Caco-2 (cell line): ENCODE results near the gene WDR46. TPM values are rescaled to one million over a fixed set of nuclear protein-coding genes. Genes with fewer than 3 reads are reported as not detected.

Experiments used
- Bru-seq: library from RNA; stranded (reverse); fragments of 400-500 nt; gene quantifications from one replicate; lab custom pipeline; 2021; lab: Mats Ljungman, UMichigan
- BruChase-seq, 2 experiments: library from RNA; stranded (reverse); fragments of 400-500 nt; gene quantifications; one replicate each; lab custom pipeline; 2021; lab: Mats Ljungman, UMichigan
- BruUV-seq: library from RNA; stranded (reverse); fragments of 400-500 nt; replicated peaks from 2 replicates; lab custom pipeline; 2021; lab: Mats Ljungman, UMichigan
- CTCF ChIA-PET: fragments of 300-600 bp; sonication (Branson Sonifier 250); formaldehyde crosslinking; loops from one replicate; lab custom pipeline; 2022; ENCODE audit warnings: antibody characterized with exemption; lab: Charles Lee
- POLR2A ChIA-PET: fragments of 300-600 bp; sonication (Branson Sonifier 250); formaldehyde crosslinking; loops from one replicate; lab custom pipeline; 2022; ENCODE audit warnings: antibody characterized with exemption; lab: Charles Lee
- DNase-seq, 2 experiments: peaks; one replicate each; pipeline versions ENCODE4 v3.0.0 to v3.0.0-alpha.2; 2020 to 2022
- H3K27me3 ChIP-seq: replicated peaks from 2 replicates; pipeline ENCODE4 v1.6.0; 2011; ENCODE audit warnings: low read length; ENCODE audit not compliant: control insufficient read depth, insufficient read depth
- H3K36me3 ChIP-seq: 2 replicates; pipeline ENCODE4 v1.5.1; 2011; ENCODE audit warnings: low read length; ENCODE audit not compliant: control insufficient read depth, insufficient read depth
- H3K4me1 ChIP-seq: fragments of 250-450 bp; sonication (Bioruptor Pico); 2 replicates; pipeline ENCODE4 v1.5.1; 2020; ENCODE audit warnings: mild to moderate bottlenecking
- H3K4me3 ChIP-seq: 2 replicates; pipeline ENCODE4 v1.5.1; 2011; ENCODE audit warnings: low read depth, mild to moderate bottlenecking, control low read depth, low read length
- H3K9me3 ChIP-seq: fragments of 250-450 bp; sonication (Bioruptor Pico); 2 replicates; pipeline ENCODE4 v1.5.1; 2020; ENCODE audit warnings: mild to moderate bottlenecking, moderate library complexity
- H3K27ac Mint-ChIP-seq: one replicate; pipeline ENCODE4 v1.8.0; 2022; ENCODE audit warnings: mixed read lengths; ENCODE audit not compliant: unreplicated experiment
- H3K27me3 Mint-ChIP-seq: one replicate; pipeline ENCODE4 v1.8.0; 2022; ENCODE audit warnings: mixed read lengths; ENCODE audit not compliant: insufficient read depth, unreplicated experiment
- H3K36me3 Mint-ChIP-seq: one replicate; pipeline ENCODE4 v1.8.0; 2022; ENCODE audit warnings: mild to moderate bottlenecking, mixed read lengths; ENCODE audit not compliant: insufficient read depth, unreplicated experiment
- H3K4me1 Mint-ChIP-seq: one replicate; pipeline ENCODE4 v1.8.0; 2022; ENCODE audit warnings: low read depth, mixed read lengths; ENCODE audit not compliant: unreplicated experiment
- H3K4me3 Mint-ChIP-seq: one replicate; pipeline ENCODE4 v1.8.0; 2022; ENCODE audit warnings: mild to moderate bottlenecking, moderate library complexity, mixed read lengths; ENCODE audit not compliant: unreplicated experiment
- H3K9me3 Mint-ChIP-seq: one replicate; pipeline ENCODE4 v1.8.0; 2022; ENCODE audit warnings: mixed read lengths; ENCODE audit not compliant: unreplicated experiment
- CTCF ChIP-seq, 2 experiments: fragments of 200-600 bp in 1 of 2; IDR thresholded peaks; 1 replicate in 1 of 2; 2 replicates in 1 of 2; pipeline versions ENCODE4 v1.5.1 to v1.8.0; 2011 to 2022; ENCODE audit warnings: antibody characterized with exemption in 1 of 2, control low read depth in 1 of 2, inconsistent platforms in 1 of 2, low read depth in 1 of 2, low read length in 1 of 2, mild to moderate bottlenecking in 1 of 2, moderate library complexity in 1 of 2; ENCODE audit not compliant: insufficient read depth in 1 of 2, severe bottlenecking in 1 of 2, unreplicated experiment in 1 of 2
- intact Hi-C: fragments of 100-400 bp; cut with micrococcal nuclease; formaldehyde crosslinking; loops from one replicate; pipeline ENCODE4 v1.10.0; 2022; ENCODE audit not compliant: unreplicated experiment
- long read RNA-seq: library from polyadenylated mRNA; stranded (forward); transcript quantifications from one replicate; pipeline ENCODE4 v2.0.0, GENCODE V29; 2022
- total RNA-seq: library from RNA; stranded (reverse); gene quantifications from 2 replicates; pipeline ENCODE4 v1.2.3, GENCODE V29; 2022

Gene WDR46
- total RNA-seq (58.2 and 62.2 TPM in 2 replicates), Bru-seq, nascent RNA (percentile 63 among the genes with signal in this experiment), BruChase-seq, experiment 1, labeled RNA remaining after a 2-hour chase (percentile 72 among the genes with signal in this experiment), BruChase-seq, experiment 2, labeled RNA remaining after a 6-hour chase (percentile 81 among the genes with signal in this experiment)
- long read RNA-seq, transcript WDR46-231 (15 exons, 2,358 nt), result major isoform, 102 of 129 reads
- long read RNA-seq, partial matches to known transcripts, result 11 of 129 reads
- long read RNA-seq, other reads (novel, unspliced or antisense), result 16 of 129 reads

- Histone ChIP-seq H3K36me3 (0 out of 2 replicates have a peak, but pooled peaks cover 2% of the 10 kb centered on the region), H3K4me1 (peaks cover 7% of the 10 kb centered on the region; the same call in 1 of the 2 replicates), H3K4me3 (peak within 1 kb of the TSS; percentile 65), H3K27me3 (no peaks in the 10 kb centered on the region), H3K9me3 (no peaks in the 10 kb centered on the region)
- Mint-ChIP-seq H3K4me1 (peaks cover 13% of the 10 kb centered on the region), H3K36me3 (peaks cover 70% of the 10 kb centered on the region), H3K27ac (peak within 1 kb of the TSS; percentile 94), H3K4me3 (peak within 1 kb of the TSS; percentile 87), H3K9me3 (no peaks in the 10 kb centered on the region), H3K27me3 (no peaks in the 10 kb centered on the region)
- intact Hi-C loops, result loop anchor here (1.0 kb wide), 1 partner anchor 8 kb away; no protein-coding TSS in a partner anchor
- BruUV-seq, result no TSS peak
- ChIA-PET POLR2A (interaction anchor here (0.5 to 2.5 kb wide), 10 partner anchors 9 to 1460 kb away, joined by 3 to 22 read pairs (median 9); partner anchors contain the start of genes B3GALT4, HSD17B8, RGL2 and RPS18), CTCF (interaction anchor here (0.5 to 2.2 kb wide), 8 partner anchors 10 to 1487 kb away, joined by 3 to 9 read pairs (median 4); partner anchors contain the start of genes B3GALT4, CUTA and RGL2)
- no peak for TF ChIP-seq CTCF (IDR thresholded peaks at IDR 0.05; ENCODE audit: insufficient read depth in 1 of 2, low read depth in 1 of 2, low read length in 1 of 2, severe bottlenecking in 1 of 2, unreplicated experiment in 1 of 2)
- peak; percentile 79 to 83 for DNase-seq
Measured at GRCh38 chr6:33288921-33289783, at the start of gene WDR46, which contains the start of gene PFDN6. Gene WDR46, minus strand, starts transcription at chr6:33289239. Its CDS starts 69 bp downstream, at chr6:33289170. Gene PFDN6, plus strand, starts transcription at chr6:33289601. Its CDS starts 256 bp downstream, at chr6:33289857.

GRCh38 chr6:33336495-33336894 is 47.5 kb upstream of the WDR46 start:
- Histone ChIP-seq H3K4me1 (no peaks in the 10 kb centered on the region), H3K27me3 (no peaks in the 10 kb centered on the region), H3K4me3 (no peak overlapping the region), H3K36me3 (no peaks in the 10 kb centered on the region), H3K9me3 (no peaks in the 10 kb centered on the region)
- H3K27me3 Mint-ChIP-seq, result no peaks in the 10 kb centered on the region
- CTCF ChIA-PET, result interaction anchor here (0.6 kb wide), 1 partner anchor 1102 kb away, joined by 4 read pairs; no protein-coding TSS in a partner anchor
- H3K4me3 Mint-ChIP-seq, result no peak overlapping the region
- no peak for TF ChIP-seq CTCF (IDR thresholded peaks at IDR 0.05; ENCODE audit: insufficient read depth in 1 of 2, low read depth in 1 of 2, low read length in 1 of 2, severe bottlenecking in 1 of 2, unreplicated experiment in 1 of 2)
- H3K9me3 Mint-ChIP-seq, result no peaks in the 10 kb centered on the region
- peaks cover under 1% of the 10 kb centered on the region for H3K36me3 Mint-ChIP-seq
- DNase-seq, result no peak
- intact Hi-C loops, result no loop called here
- no peak overlapping the region for H3K27ac Mint-ChIP-seq
- POLR2A ChIA-PET, result no interaction called here
- no TSS peak for BruUV-seq
- H3K4me1 Mint-ChIP-seq, result no peaks in the 10 kb centered on the region

- Histone ChIP-seq H3K4me3 (no peak overlapping the region), H3K27me3 (no peaks in the 10 kb centered on the region), H3K4me1 (no peaks in the 10 kb centered on the region), H3K9me3 (no peaks in the 10 kb centered on the region), H3K36me3 (no peaks in the 10 kb centered on the region)
- Mint-ChIP-seq H3K4me3 (no peak overlapping the region), H3K4me1 (no peaks in the 10 kb centered on the region), H3K36me3 (peaks cover 5% of the 10 kb centered on the region), H3K27ac (no peak overlapping the region), H3K9me3 (no peaks in the 10 kb centered on the region), H3K27me3 (no peaks in the 10 kb centered on the region)
- no TSS peak for BruUV-seq
- CTCF ChIA-PET, result interaction anchor here (0.6 kb wide), 1 partner anchor 1102 kb away, joined by 4 read pairs; no protein-coding TSS in a partner anchor
- POLR2A ChIA-PET, result no interaction called here
- DNase-seq, result no peak
- intact Hi-C loops, result no loop called here
- no peak for TF ChIP-seq CTCF (IDR thresholded peaks at IDR 0.05; ENCODE audit: insufficient read depth in 1 of 2, low read depth in 1 of 2, low read length in 1 of 2, severe bottlenecking in 1 of 2, unreplicated experiment in 1 of 2)
Measured at GRCh38 chr6:33335916-33336315, 46.9 kb upstream of the WDR46 start.
